Measurements from ENCODE around the gene THAP10.

THAP10 gene

DNA sequence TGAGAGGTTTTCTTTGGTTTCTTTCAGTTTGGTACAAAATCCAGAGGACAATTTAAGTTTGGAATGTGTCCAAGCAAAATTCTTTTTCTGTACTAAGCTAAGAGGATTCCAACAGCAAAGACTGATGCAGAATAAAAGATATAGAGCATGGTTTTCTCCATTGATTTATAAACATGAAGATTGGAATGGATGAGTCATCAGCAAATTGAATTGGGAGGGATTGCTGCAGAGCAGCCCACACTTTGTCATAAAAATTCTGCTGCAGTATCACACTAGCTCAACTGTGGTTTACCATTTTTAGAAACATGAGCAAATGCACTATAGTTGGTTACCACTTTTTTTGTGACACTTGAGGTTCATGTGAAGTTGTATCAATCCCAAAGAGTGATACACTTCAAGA is 22.2 kb downstream of the THAP10 start:
- Histone ChIP-seq H3K79me2 (ENCODE audit: insufficient read depth, low read depth) (no peaks in the 10 kb centered on the region), H3K9ac (no peak overlapping the region), H2AFZ (ENCODE audit: low read depth) (no peak overlapping the region), H3K4me3 (IDR thresholded peaks at IDR 0.05; ENCODE audit: insufficient read depth, low read depth, low read length) (no peak overlapping the region), H3K27ac (0 out of 2 replicates have a peak overlapping the region, but pooled peaks have one; percentile 8), H4K20me1 (ENCODE audit: insufficient read depth) (no peaks in the 10 kb centered on the region), H3K27me3 (ENCODE audit: insufficient read depth, low read depth) (no peaks in the 10 kb centered on the region), H3K36me3 (ENCODE audit: insufficient read depth) (no peaks in the 10 kb centered on the region), H3K4me1 (ENCODE audit: low read depth, poor library complexity, severe bottlenecking) (peaks cover 19% of the 10 kb centered on the region), H3K4me2 (peak overlapping the region; percentile 64)
- TF ChIP-seq, protein P1, sequence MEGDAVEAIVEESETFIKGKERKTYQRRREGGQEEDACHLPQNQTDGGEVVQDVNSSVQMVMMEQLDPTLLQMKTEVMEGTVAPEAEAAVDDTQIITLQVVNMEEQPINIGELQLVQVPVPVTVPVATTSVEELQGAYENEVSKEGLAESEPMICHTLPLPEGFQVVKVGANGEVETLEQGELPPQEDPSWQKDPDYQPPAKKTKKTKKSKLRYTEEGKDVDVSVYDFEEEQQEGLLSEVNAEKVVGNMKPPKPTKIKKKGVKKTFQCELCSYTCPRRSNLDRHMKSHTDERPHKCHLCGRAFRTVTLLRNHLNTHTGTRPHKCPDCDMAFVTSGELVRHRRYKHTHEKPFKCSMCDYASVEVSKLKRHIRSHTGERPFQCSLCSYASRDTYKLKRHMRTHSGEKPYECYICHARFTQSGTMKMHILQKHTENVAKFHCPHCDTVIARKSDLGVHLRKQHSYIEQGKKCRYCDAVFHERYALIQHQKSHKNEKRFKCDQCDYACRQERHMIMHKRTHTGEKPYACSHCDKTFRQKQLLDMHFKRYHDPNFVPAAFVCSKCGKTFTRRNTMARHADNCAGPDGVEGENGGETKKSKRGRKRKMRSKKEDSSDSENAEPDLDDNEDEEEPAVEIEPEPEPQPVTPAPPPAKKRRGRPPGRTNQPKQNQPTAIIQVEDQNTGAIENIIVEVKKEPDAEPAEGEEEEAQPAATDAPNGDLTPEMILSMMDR (conservative IDR thresholded peaks at IDR 0.05; ENCODE audit: low read depth, low read length), result no peak

DNA sequence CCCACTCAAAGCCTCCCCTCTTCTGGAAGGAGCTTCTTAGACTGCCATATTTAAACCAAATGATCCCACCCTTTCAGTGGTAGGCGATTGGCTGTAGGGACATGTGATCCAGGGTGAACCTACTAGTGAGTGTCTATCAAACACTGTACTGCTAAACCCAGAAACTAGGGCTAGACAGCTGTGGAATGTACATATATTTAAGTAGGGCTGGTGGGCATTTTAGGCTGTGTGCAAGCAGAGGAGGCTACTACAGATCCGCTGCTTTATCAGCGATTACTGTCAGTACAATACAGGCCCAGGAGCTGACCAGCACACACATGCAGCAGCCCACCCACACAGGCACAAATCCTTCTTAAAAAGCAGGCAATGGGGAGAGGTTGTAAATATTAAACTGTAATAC is 22.9 kb downstream of the THAP10 start:
- H2AFZ ChIP-seq (ENCODE audit: low read depth), result peak overlapping the region; percentile 19; the same call in 1 of the 2 replicates
- H3K9ac ChIP-seq, result no peak overlapping the region
- H3K4me2 ChIP-seq, result peak overlapping the region; percentile 64; the same call in 1 of the 2 replicates
- H3K79me2 ChIP-seq (ENCODE audit: insufficient read depth, low read depth), result no peaks in the 10 kb centered on the region
- no peaks in the 10 kb centered on the region for H4K20me1 ChIP-seq (ENCODE audit: insufficient read depth)
- H3K27me3 ChIP-seq (ENCODE audit: insufficient read depth, low read depth), result no peaks in the 10 kb centered on the region
- H3K4me3 ChIP-seq (IDR thresholded peaks at IDR 0.05; ENCODE audit: insufficient read depth, low read depth, low read length), result no peak overlapping the region
- TF ChIP-seq, protein P1 (conservative IDR thresholded peaks at IDR 0.05; ENCODE audit: low read depth, low read length), result no peak
- peaks cover 19% of the 10 kb centered on the region for H3K4me1 ChIP-seq (ENCODE audit: low read depth, poor library complexity, severe bottlenecking)
- H3K27ac ChIP-seq, result no peak overlapping the region
- no peaks in the 10 kb centered on the region for H3K36me3 ChIP-seq (ENCODE audit: insufficient read depth)

DNA sequence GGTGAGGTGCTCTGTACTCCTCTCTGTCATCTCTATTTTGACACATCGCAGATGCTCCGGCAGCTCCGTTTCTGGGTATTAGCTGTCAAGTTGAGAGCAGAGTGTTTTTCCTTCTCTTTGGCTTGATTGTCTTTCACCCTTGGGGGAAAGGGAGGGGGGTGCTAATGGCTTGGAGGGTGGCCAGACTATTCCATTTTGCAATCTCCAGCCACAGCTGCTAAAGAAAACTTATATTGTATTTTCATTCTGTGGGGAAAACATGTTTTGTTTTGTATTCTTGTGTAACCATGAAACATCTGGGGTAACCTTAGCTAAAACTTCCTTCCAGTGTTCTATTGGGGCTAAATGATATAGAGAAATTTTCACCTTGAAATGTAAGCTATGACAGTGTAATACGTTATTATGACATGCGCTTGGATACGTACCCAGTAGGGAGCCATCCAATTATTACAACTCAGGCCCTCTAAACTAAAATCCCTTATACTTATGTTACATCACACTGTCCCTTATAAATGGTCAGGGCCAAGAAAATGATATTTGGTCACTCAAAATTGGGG is 24.2 kb downstream of the THAP10 start:
- Histone ChIP-seq H3K36me3 (ENCODE audit: insufficient read depth) (no peaks in the 10 kb centered on the region), H3K4me1 (ENCODE audit: low read depth, poor library complexity, severe bottlenecking) (peaks cover 19% of the 10 kb centered on the region), H3K4me3 (IDR thresholded peaks at IDR 0.05; ENCODE audit: insufficient read depth, low read depth, low read length) (no peak overlapping the region), H3K4me2 (no peak overlapping the region), H4K20me1 (ENCODE audit: insufficient read depth) (no peaks in the 10 kb centered on the region), H3K27me3 (ENCODE audit: insufficient read depth, low read depth) (no peaks in the 10 kb centered on the region), H3K79me2 (ENCODE audit: insufficient read depth, low read depth) (no peaks in the 10 kb centered on the region), H3K27ac (no peak overlapping the region), H2AFZ (ENCODE audit: low read depth) (no peak overlapping the region), H3K9ac (no peak overlapping the region)
- TF ChIP-seq, protein P1 (conservative IDR thresholded peaks at IDR 0.05; ENCODE audit: low read depth, low read length), result no peak

DNA sequence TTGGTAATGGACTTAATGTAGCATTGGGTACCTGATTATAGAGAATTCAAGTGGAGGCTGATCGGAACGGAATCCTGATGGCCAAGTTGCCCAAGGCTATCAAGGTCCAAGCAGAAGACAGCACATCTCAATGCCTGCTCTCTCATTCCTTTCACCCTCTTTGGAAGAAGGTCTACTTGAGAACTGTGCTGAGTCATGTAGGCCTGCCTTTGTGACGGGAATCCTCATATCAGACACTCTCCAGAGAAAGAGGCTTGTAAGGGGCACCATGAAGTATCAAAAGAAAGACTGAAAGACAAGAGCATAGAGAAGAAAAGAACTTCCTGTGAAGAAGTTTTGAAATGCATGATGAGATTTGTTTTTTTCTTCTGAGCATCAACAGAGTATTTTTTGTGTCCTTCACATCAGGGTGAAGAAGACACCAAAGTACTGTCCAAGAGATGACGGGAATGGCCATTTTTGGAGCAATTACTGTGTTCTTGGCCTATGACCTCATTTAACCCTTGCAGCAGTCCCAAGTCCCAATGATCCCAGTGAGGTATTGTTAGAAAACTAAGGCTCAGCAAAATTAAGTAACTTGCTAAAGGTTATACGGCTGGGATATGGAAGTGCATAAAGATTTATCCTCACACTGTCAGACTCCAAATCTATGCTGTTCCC is 25.1 kb downstream of the THAP10 start:
- no peak overlapping the region for H3K9ac ChIP-seq
- no peaks in the 10 kb centered on the region for H3K36me3 ChIP-seq (ENCODE audit: insufficient read depth)
- TF ChIP-seq, protein P1 (conservative IDR thresholded peaks at IDR 0.05; ENCODE audit: low read depth, low read length), result no peak
- H4K20me1 ChIP-seq (ENCODE audit: insufficient read depth), result no peaks in the 10 kb centered on the region
- H3K4me2 ChIP-seq, result no peak overlapping the region
- H3K27me3 ChIP-seq (ENCODE audit: insufficient read depth, low read depth), result no peaks in the 10 kb centered on the region
- no peak overlapping the region for H3K27ac ChIP-seq
- no peaks in the 10 kb centered on the region for H3K79me2 ChIP-seq (ENCODE audit: insufficient read depth, low read depth)
- H3K4me1 ChIP-seq (ENCODE audit: low read depth, poor library complexity, severe bottlenecking), result peaks cover 19% of the 10 kb centered on the region
- H3K4me3 ChIP-seq (IDR thresholded peaks at IDR 0.05; ENCODE audit: insufficient read depth, low read depth, low read length), result no peak overlapping the region
- no peak overlapping the region for H2AFZ ChIP-seq (ENCODE audit: low read depth)
